ENCODE data around the gene DDX59. TPM values are rescaled to one million over a fixed set of nuclear protein-coding genes. Genes with fewer than 3 reads are reported as not detected.

DDX59 gene
- total and polyA plus RNA-seq, 7 donors, result 16.9 to 40.1 (median 30.1) TPM

- H3K27me3 ChIP-seq (ENCODE audit: insufficient read depth in 3 of 3, low read length in 2 of 3), result no peaks in the 10 kb centered on the region
- no peak overlapping the region for H3K4me3 ChIP-seq
- ATAC-seq, result no peak
- intact Hi-C loops (cut with DNase I), result loop anchor here (5.0 kb wide), 2 partner anchors 63 to 128 kb away; partner anchors contain the start of gene CAMSAP2 (in 1 of the 2)
- no peak for TF ChIP-seq CTCF (IDR thresholded peaks at IDR 0.05)
- no peak for DNase-seq
- H3K36me3 ChIP-seq (ENCODE audit: insufficient read depth in 1 of 2, low read depth in 1 of 2), result no peaks in the 10 kb centered on the region
- no peaks in the 10 kb centered on the region for H3K9me3 ChIP-seq
- no peak overlapping the region for H3K27ac ChIP-seq
- peaks cover 10% of the 10 kb centered on the region for H3K4me1 ChIP-seq
- WGBS, 3 donors, result 58 to 59% (median 59%) methylated on average over 4 of the region's 4 CpGs
Measured at GRCh38 chr1:200673952-200674823, 4.5 kb upstream of the DDX59 start.

GRCh38 chr1:200671235-200671786, 1.6 kb upstream of the DDX59 start:
- H3K27me3 ChIP-seq (ENCODE audit: insufficient read depth in 3 of 3, low read length in 2 of 3), result no peaks in the 10 kb centered on the region
- no peaks in the 10 kb centered on the region for H3K9me3 ChIP-seq
- H3K4me3 ChIP-seq, result peak overlapping the region; percentile 97
- ATAC-seq, result no peak
- H3K27ac ChIP-seq, result peak overlapping the region; percentile 100
- 92 to 96% (median 92%) methylated on average over 5 of the region's 5 CpGs for WGBS, 3 donors
- intact Hi-C loops (cut with DNase I), result loop anchor here (2.0 to 5.0 kb wide), 4 partner anchors 51 to 131 kb away; partner anchors contain the start of genes CAMSAP2 (in 2 of the 2) and KIF14 (in 1 of the 2)
- no peaks in the 10 kb centered on the region for H3K36me3 ChIP-seq (ENCODE audit: insufficient read depth in 1 of 2, low read depth in 1 of 2)
- TF ChIP-seq CTCF (IDR thresholded peaks at IDR 0.05), result no peak
- no peak for DNase-seq
- H3K4me1 ChIP-seq, result peaks cover 17% of the 10 kb centered on the region

- intact Hi-C loops (cut with DNase I), result loop anchor here (2.0 to 5.0 kb wide), 4 partner anchors 50 to 132 kb away; partner anchors contain the start of genes CAMSAP2 (in 2 of the 2) and KIF14 (in 1 of the 2)
Measured at GRCh38 chr1:200670242-200671118, 773 bp upstream of the DDX59 start.

More at GRCh38 chr1:200670242-200671118, 773 bp upstream of the DDX59 start:
- peaks cover 0 to 7% of the 10 kb centered on the region in 2 donors for H3K36me3 ChIP-seq (ENCODE audit: insufficient read depth in 1 of 2, low read depth in 1 of 2)
- no peaks in the 10 kb centered on the region for H3K27me3 ChIP-seq (ENCODE audit: insufficient read depth in 3 of 3, low read length in 2 of 3)
- peaks cover 20% of the 10 kb centered on the region for H3K4me1 ChIP-seq
- no peaks in the 10 kb centered on the region for H3K9me3 ChIP-seq
- ATAC-seq (peak; percentile 14 to 53 (median 38)), DNase-seq (peak in 1 of 2 donors; percentile 66)
- peak overlapping the region; percentile 97 for H3K4me3 ChIP-seq
- H3K27ac ChIP-seq, result peak overlapping the region; percentile 100
- 18 to 19% (median 18%) methylated on average over 14 of the region's 14 CpGs for WGBS, 3 donors
- TF ChIP-seq CTCF (IDR thresholded peaks at IDR 0.05), result no peak
